ENCODE results near the gene DSG4.

Gene DSG4

DNA sequence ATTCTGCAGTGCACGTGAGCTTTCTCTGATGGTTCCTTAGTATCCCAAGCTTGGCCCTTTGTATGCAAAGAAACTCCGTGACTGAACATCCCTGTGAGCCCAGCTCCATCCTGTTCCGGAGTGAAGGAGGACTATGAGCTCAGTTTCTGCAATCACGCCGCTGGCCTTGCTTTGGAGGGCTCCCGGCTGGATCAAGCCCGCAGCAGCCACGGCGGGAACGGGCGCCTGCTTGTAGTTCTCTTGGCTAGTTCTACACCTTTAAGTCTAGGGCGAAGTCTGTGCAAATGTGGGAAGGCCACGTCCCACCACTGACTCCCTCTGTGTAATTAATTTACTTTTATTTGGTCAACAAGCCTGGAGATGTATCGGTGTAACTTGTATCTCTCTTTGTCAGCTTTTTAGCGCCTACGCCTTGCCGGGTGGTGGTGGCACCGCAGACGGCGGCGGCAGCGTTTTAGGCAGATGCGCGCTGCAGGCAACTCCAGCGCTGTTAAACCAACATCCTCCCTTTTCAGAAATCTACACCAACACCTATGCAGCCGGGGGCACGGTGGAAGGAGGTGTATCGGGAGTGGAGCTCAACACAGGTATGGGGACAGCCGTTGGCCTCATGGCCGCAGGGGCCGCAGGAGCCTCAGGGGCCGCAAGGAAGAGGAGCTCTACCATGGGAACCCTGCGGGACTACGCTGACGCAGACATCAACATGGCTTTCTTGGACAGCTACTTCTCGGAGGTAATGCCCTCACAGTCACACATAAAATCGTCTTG, 34.3 kb downstream of the DSG4 start:
- no peak for DNase-seq

DNA sequence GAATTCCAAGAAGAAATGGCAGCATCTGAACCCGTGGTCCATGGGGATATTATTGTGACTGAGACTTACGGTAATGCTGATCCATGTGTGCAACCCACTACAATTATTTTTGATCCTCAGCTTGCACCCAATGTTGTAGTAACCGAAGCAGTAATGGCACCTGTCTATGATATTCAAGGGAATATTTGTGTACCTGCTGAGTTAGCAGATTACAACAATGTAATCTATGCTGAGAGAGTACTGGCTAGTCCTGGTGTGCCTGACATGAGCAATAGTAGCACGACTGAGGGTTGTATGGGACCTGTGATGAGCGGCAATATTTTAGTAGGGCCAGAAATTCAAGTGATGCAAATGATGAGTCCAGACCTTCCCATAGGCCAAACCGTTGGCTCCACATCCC, 36.6 kb downstream of the DSG4 start:
- DNase-seq, result no peak

- no peak for DNase-seq
These were observed 41.3 kb downstream of the DSG4 start for GRCh38 chr18:31417850-31418249.

DNA sequence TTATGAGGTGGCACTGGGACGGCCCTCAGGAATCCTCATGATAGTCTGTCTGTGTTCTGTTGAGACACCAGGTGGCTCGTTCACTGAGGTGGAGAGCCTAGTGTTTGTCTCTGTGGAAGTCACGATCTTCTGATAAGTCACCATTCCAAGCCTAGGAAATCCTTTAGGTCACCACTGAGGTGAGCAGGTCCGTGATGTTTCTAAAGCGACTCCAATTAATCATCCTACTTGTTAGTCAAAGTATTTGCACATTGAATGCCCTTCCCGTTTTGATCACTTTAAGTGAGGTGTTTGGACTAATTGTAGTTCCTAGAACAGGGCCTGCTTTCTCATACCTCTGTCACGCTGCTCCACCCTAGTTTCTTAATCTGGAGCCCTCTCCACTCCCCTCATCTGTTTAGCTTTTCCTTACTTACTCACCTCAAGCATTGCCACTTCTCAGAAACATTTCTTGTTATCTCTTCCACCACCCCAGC, 42.9 kb downstream of the DSG4 start:
- DNase-seq, result no peak

DNA sequence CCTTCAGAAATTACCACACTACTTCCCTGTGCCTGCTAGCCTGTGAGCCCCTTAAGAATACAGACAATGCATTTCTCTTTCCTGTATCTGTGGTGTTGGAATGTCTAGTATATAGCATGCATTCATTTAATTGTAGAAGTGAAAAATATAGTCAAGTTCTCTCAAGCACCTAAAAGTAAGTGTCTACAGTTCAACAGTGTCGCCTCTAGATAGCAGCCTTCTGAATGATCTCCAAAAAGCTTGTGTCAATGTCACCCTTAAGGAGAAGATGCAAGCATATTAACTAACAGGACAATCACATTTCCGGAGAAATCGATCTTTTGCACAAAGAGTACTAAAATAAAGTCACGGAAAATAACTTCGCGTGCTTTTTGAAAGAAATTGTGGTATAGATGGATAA, 43.5 kb downstream of the DSG4 start:
- no peak for DNase-seq

DNA sequence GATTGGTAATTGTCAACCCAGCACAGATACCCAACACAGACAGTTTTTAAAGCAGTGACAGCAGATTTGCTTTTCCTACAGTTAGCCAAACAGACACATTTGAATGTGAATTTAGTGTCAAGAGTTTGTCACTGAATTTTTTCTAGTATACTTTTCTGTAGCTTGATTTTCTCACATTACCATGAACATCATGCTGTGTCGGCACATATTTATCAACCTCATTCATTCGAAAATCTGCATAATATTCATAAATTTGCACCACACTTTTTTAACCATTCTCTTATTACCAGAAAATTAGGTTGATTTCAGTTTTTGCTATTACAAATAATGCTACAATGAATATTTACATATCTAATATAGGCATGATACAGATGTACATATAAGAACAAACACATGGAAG, 43.9 kb downstream of the DSG4 start:
- DNase-seq, result no peak

DNA sequence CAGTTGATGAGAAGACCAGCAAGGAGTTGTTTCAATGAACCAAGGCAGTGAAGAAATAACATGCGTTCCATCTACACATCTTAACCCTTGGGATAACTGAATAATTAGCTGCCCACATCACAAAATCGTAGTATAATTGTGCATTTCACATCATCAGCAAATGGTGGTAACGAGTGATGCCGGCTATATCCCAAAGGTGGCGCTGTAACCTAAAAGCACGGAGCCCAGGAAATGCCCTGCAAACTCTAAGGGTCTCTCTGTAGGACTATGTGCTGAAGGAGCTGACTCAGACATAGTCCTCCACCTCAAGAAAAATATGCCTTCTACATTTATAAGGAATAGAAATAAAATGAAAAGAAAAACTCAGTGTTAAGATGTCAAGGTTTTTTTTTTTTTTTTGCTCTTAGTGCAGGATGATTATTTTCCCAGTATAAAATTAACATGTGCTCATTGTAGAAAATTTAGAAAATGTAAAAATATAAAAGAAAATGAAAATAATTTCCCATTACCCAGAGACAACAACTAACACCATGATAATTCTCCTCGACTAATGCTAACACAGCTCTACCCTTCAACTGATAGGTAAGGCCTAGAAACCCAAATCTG, 47.9 kb downstream of the DSG4 start:
- no peak for DNase-seq

DNA sequence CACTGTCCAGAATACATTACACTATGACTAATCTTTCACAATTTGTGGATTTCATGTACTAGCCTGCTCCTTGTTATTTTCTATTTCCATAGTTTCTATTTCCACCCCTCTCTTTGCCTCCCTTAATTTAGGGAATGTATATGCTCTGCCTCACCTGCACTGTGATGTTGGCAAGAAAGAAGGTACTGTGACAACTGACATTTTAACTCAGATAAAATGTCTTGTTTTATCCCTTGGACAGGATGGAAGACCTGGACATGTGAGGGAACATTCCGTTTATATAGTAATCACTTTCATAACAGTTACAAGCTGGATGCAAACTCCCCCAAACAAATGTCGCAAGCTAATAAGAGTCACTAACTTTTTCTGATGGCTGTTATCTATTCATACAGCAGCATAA, 49.4 kb downstream of the DSG4 start:
- DNase-seq, result no peak

DNA sequence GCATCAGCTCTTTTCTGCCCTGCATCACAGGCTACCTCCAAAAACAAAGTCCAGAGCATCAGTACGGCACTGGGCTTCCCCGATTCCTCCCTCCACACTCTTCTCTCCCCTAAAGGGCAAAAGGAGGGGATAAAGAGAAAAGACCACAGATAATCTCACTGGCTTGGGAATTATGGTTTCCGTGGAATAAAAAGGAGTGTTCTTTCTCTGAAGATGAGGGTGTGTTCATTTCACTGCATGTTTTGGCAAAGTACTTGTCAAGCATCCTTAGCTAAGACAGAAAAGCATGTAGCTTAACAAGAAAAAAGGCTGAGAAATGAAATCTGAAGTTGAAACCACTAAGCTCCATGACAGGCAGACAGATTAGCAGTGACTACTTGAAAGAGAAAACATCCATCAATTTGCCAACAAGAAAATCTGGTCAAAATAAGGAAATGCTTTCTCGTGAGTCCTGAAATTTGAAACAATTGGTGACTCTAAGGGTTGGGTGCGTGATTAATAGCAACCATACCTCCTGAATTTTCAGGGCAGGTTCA, 50.4 kb downstream of the DSG4 start:
- no peak for DNase-seq

GRCh38 chr18:31428211-31428610, 51.6 kb downstream of the DSG4 start:
- DNase-seq, result no peak

DNA sequence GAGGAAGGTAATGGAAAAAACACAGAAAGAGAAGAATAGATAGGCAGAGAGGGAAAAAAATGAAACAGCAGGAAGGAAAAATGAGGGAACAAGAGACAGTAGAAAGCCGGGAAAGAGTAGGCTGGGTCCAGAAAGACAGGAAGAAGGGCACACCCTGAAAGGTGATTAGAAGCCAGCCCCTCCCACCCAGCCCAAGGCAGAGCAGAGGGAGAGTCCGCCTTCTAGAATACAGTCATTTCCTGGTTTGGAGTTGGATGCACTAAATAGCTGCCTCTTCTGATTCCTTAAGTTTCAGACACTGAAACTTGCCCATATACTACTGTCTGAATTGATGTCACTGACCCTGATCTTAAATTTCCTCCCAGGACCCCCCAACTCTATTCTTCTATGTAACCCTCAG, 53.0 kb downstream of the DSG4 start:
- no peak for DNase-seq

DNA sequence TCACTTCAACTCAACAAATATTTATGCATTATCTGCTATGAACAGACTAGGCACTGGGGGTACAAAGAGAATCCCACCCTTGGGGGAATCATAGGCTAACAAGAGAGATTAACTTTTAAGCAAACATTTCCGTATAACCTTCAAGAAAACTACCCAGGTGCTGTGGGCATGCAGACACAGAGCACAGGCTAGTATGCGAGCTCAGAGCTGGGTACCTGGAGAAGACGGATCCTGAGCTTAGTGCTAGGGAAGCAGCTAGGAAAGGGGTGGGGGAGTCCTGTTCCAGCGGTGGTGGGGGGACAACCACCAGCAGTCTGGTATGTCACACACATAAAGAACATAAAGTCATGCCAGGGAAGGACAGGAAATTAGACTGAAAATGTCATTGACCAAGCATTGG, 53.5 kb downstream of the DSG4 start:
- no peak for DNase-seq

- DNase-seq, result no peak
These were observed 54.0 kb downstream of the DSG4 start for GRCh38 chr18:31430554-31430953.

- no peak for DNase-seq
These were observed 55.7 kb downstream of the DSG4 start for GRCh38 chr18:31432316-31432715.

DNA sequence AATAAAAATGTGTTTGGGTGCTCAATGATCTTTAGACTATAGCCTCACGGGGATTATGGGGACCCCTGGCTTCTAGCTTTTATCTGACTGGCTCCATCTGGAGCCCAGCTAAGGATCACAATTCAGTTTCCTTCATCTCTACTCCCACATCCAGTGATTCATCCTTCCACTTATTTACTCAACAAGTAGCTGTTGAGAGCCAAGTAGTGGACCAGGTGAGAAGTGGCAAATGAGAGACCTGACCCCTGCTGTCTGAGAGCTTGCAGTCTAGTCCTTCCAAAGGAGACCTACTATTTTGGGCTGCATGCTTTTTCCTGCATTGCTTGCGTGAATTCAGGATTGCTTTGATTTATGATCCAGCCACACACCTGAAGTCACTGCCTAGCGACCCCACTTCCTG, 60.2 kb downstream of the DSG4 start:
- no peak for DNase-seq

GRCh38 chr18:31438402-31438801, 61.8 kb downstream of the DSG4 start:
- DNase-seq, result no peak

DNA sequence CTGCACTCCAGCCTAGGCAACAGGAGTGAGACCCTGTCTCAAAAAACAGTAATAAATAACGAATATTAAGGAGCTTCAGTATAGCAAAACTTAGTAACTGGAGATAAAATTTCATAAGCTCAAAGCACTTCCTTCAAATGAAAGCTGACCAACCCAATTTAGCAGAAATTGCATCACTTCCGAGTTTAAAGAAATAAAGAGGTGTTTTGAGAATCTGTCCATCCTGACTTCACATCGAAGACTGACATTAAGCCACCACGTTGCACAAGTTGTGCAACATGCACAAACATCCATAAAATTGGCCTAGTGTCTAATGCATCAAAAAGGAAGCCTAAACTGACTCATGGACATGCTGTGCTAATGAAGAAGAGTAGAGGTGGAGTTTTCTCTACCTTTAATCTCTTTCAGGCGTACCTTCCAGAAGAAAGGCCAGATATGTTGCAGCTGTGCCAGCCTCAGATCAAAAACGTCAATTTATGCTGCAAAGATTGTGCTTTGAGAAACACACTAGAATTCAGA, 63.3 kb downstream of the DSG4 start:
- DNase-seq, result no peak

- DNase-seq, result no peak
These were observed 64.2 kb downstream of the DSG4 start for GRCh38 chr18:31440787-31441186.

- no peak for DNase-seq
These were observed 64.9 kb downstream of the DSG4 start for GRCh38 chr18:31441493-31441892.

GRCh38 chr18:31444142-31444541, 67.6 kb downstream of the DSG4 start:
- DNase-seq, result no peak

DNA sequence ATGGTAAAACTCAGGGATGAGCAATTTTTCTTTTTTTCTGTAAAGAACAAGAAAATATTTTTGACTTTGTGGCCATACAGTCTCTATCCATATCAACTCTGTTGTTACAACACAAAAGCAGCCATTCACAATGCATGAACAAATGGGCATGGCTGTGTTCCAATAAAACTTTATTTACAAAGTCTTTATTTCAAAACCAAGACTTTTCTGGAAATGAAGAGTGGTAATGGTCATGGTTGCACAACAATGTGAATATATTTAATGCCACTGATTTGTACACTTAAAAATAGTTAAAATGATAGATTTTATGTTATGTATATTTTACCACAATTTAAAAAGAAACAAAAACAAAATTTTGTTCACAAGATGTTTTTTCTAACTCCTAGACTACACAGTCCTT, 69.3 kb downstream of the DSG4 start:
- no peak for DNase-seq

GRCh38 chr18:31446854-31447253, 70.3 kb downstream of the DSG4 start:
- no peak for DNase-seq

GRCh38 chr18:31447530-31448191, 71.1 kb downstream of the DSG4 start, which contains the start of gene DSG3:
TSS of gene DSG3 (plus strand) at chr18:31447741. CDS start at chr18:31447878, 137 bp downstream.
- DNase-seq, result no peak

- no peak for DNase-seq
These were observed 73.8 kb downstream of the DSG4 start for GRCh38 chr18:31450409-31450808.

Measured in stimulated activated naive CD4-positive, alpha-beta T cell treated with Interleukin-2 at 50 U/mL for 16 hours (primary cell).